ENCODE data around the gene MAMDC2.

MAMDC2 gene

GRCh38 chr9:70261131-70261870 lies 217.7 kb downstream of the MAMDC2 start:
- DNase-seq (ENCODE audit: low read depth): no peak

GRCh38 chr9:70262366-70262765 lies 218.7 kb downstream of the MAMDC2 start:
- no peak for DNase-seq (ENCODE audit: low read depth)

GRCh38 chr9:70262948-70263347 lies 219.3 kb downstream of the MAMDC2 start:
- DNase-seq (ENCODE audit: low read depth): no peak

GRCh38 chr9:70263421-70263820 lies 219.8 kb downstream of the MAMDC2 start:
- DNase-seq (ENCODE audit: low read depth): no peak

Data from fibroblast of gingiva (primary cell).